HepG2 (cell line): ENCODE results near the gene IVL. TPM values are rescaled to one million over a fixed set of nuclear protein-coding genes. Genes with fewer than 3 reads are reported as not detected.

Experiments
- ATAC-seq: fragments of 200-7000 bp; cut with Tn5 transposase; 3 replicates; pipeline ENCODE4 v1.9.1; 2020; ENCODE audit warnings: mild to moderate bottlenecking, moderate library complexity
- BruUV-seq: library from RNA; stranded (reverse); fragments of 400-500 nt; replicated peaks from 2 replicates; lab custom pipeline; 2021; lab: Mats Ljungman, UMichigan
- CTCF ChIA-PET: fragments of 300-600 bp; formaldehyde crosslinking; extraction: SDS; loops from one replicate; lab custom pipeline; 2021; ENCODE audit warnings: low total read pairs, inconsistent platforms, low intra/inter-chr PET ratio; lab: Yijun Ruan, JAX
- POLR2A ChIA-PET: fragments of 350-600 bp; sonication (Branson Sonifier 250); formaldehyde crosslinking; loops from one replicate; lab custom pipeline; 2020; ENCODE audit warnings: antibody characterized with exemption, inconsistent platforms; lab: Yijun Ruan, JAX
- DNase-seq: peaks from one replicate; pipeline ENCODE4 v3.0.0-alpha.2; 2015; ENCODE audit warnings: low spot score
- FAIRE-seq: peaks from 3 replicates; lab custom pipeline; 2011; peaks lifted over from hg19 to GRCh38; lab: Jason Lieb, UNC
- H2AFZ ChIP-seq: one replicate; pipeline ENCODE4 v1.6.1; 2011; ENCODE audit warnings: low read length, inconsistent platforms
- H3K27ac ChIP-seq: fragments of 300-600 bp; 3 replicates; pipeline ENCODE4 v1.8.0; 2011; ENCODE audit warnings: mixed run types, mild to moderate bottlenecking, mixed read lengths, low read length, inconsistent platforms; ENCODE audit not compliant: insufficient read depth; ENCODE audit errors: extremely low read length
- H3K27me3 ChIP-seq, 2 experiments: fragments of 200-600 bp in 1 of 2; 2 replicates in 1 of 2; 3 replicates in 1 of 2; pipeline versions ENCODE4 v1.6.0 to v1.8.0; 2011; ENCODE audit warnings: low read length in 2 of 2, mild to moderate bottlenecking in 2 of 2, moderate library complexity in 2 of 2, inconsistent platforms in 1 of 2; ENCODE audit not compliant: insufficient read depth in 2 of 2, control insufficient read depth in 1 of 2
- H3K36me3 ChIP-seq, 2 experiments: fragments of 200-600 bp in 1 of 2; replicated peaks in 1 of 2; 2 replicates in 1 of 2; 3 replicates in 1 of 2; pipeline versions ENCODE4 v1.5.1 to v1.8.0; 2011; ENCODE audit warnings: low read length in 2 of 2, inconsistent platforms in 1 of 2; ENCODE audit not compliant: insufficient read depth in 2 of 2, control insufficient read depth in 1 of 2
- H3K4me1 ChIP-seq: 2 replicates; pipeline ENCODE4 v1.5.1; 2012; ENCODE audit warnings: low read length, inconsistent platforms; ENCODE audit not compliant: insufficient read depth
- H3K4me2 ChIP-seq: 2 replicates; pipeline ENCODE4 v1.6.0; 2011; ENCODE audit warnings: low read depth, low read length, inconsistent platforms
- H3K4me3 ChIP-seq, 3 experiments: fragments of 200-600 bp in 1 of 3; sonication (generic), shearing (Covaris generic) in 1 of 3; replicated peaks in 1 of 3; 2 replicates each; pipeline ENCODE4 v1.5.1; 2011 to 2016; ENCODE audit warnings: low read length in 3 of 3, inconsistent platforms in 2 of 3, low read depth in 2 of 3, mild to moderate bottlenecking in 2 of 3, control low read depth in 1 of 3, mixed read lengths in 1 of 3; ENCODE audit not compliant: insufficient read depth in 1 of 3
- H3K79me2 ChIP-seq: one replicate; pipeline ENCODE4 v1.6.1; 2011; ENCODE audit warnings: low read length, inconsistent platforms; ENCODE audit not compliant: insufficient read depth
- H3K9ac ChIP-seq: 2 replicates; pipeline ENCODE4 v1.6.0; 2011; ENCODE audit warnings: mild to moderate bottlenecking, low read depth, low read length, inconsistent platforms; ENCODE audit not compliant: insufficient read depth
- H3K9me3 ChIP-seq: 2 replicates; pipeline ENCODE4 v1.5.1; 2012; ENCODE audit warnings: mild to moderate bottlenecking, low read length
- H4K20me1 ChIP-seq: 2 replicates; pipeline ENCODE4 v1.6.0; 2011; ENCODE audit warnings: inconsistent platforms, mild to moderate bottlenecking, low read length, moderate library complexity; ENCODE audit not compliant: insufficient read depth
- ATRX ChIP-seq: sonication (generic); formaldehyde crosslinking; IDR thresholded peaks from 2 replicates; pipeline ENCODE4 v1.4.0; 2020; ENCODE audit warnings: missing genetic modification reagents, borderline replicate concordance
- KLF16 ChIP-seq, 2 experiments: sonication (generic) in 1 of 2; formaldehyde crosslinking in 1 of 2; IDR thresholded peaks; 2 replicates each; pipeline versions ENCODE4 v1.6.1 to v1.8.0; 2016 to 2023; ENCODE audit warnings: missing genetic modification reagents in 2 of 2, missing compliant biosample characterization in 1 of 2
- LRRFIP1 ChIP-seq: sonication (generic); formaldehyde crosslinking; conservative IDR thresholded peaks from 2 replicates; pipeline ENCODE4 v1.4.0; 2020; ENCODE audit warnings: missing genetic modification reagents
- MED1 ChIP-seq: sonication (generic); formaldehyde crosslinking; IDR thresholded peaks from 2 replicates; pipeline ENCODE4 v1.4.0; 2020; ENCODE audit warnings: missing genetic modification reagents
- ONECUT2 ChIP-seq: sonication (generic); formaldehyde crosslinking; IDR thresholded peaks from 2 replicates; pipeline ENCODE4 v1.4.0; 2020; ENCODE audit warnings: missing genetic modification reagents
- PBX2 ChIP-seq: IDR thresholded peaks from 2 replicates; pipeline ENCODE4 v1.6.1; 2016; ENCODE audit warnings: control low read depth
- RBAK ChIP-seq: sonication (generic); formaldehyde crosslinking; IDR thresholded peaks from 2 replicates; pipeline ENCODE4 v1.5.1; 2020; ENCODE audit warnings: mild to moderate bottlenecking, missing genetic modification reagents
- SOX13 ChIP-seq, 3 experiments: fragments of 450-650 bp in 1 of 3; sonication (generic) in 1 of 3; formaldehyde crosslinking in 1 of 3; IDR thresholded peaks in 2 of 3; conservative IDR thresholded peaks in 1 of 3; 2 replicates each; pipeline versions ENCODE4 v1.5.0 to v1.6.1; 2016 to 2020; ENCODE audit warnings: antibody characterized with exemption in 1 of 3, mild to moderate bottlenecking in 1 of 3, missing compliant biosample characterization in 1 of 3, missing genetic modification reagents in 1 of 3, moderate library complexity in 1 of 3
- ZNF543 ChIP-seq: sonication (generic); formaldehyde crosslinking; IDR thresholded peaks from 2 replicates; pipeline ENCODE4 v1.4.0; 2020; ENCODE audit warnings: mild to moderate bottlenecking, missing genetic modification reagents
- ZNF546 ChIP-seq: sonication (generic); formaldehyde crosslinking; conservative IDR thresholded peaks from 2 replicates; pipeline ENCODE4 v1.8.1; 2023; ENCODE audit warnings: mild to moderate bottlenecking, missing genetic modification reagents
- ZNF816 ChIP-seq: sonication (generic); formaldehyde crosslinking; IDR thresholded peaks from 2 replicates; pipeline ENCODE4 v1.8.0; 2022; ENCODE audit warnings: missing genetic modification reagents, mild to moderate bottlenecking, borderline replicate concordance
- WGBS: methylation state at CpG from one replicate; pipeline ENCODE4 v1.1.6; 2017; ENCODE audit warnings: low lambda C conversion rate; 5-methylcytosine and 5-hydroxymethylcytosine counted together
- in situ Hi-C: cut with HindIII; loops from 2 replicates; pipeline ENCODE4 v1.10.0; 2017; ENCODE audit warnings: low pct_unique_long_range_greater_than_20kb; ENCODE audit not compliant: extremely low pct_ligation_motif_present
- intact Hi-C: fragments of 100-400 bp; cut with micrococcal nuclease; formaldehyde crosslinking; loops from one replicate; pipeline ENCODE4 v1.10.0; 2022; ENCODE audit not compliant: unreplicated experiment
- polyA plus RNA-seq, 8 experiments: library from polyadenylated mRNA; depleted of rRNA in 3 of 8; stranded (reverse) in 7 of 8; unstranded in 1 of 8; fragments of >200 nt; fragmentation: Illumina TruSeq in 4 of 8; extraction: Trizol in 4 of 8; gene quantifications; 2 replicates each; pipeline versions ENCODE4 v1.2.1 to v1.2.3, GENCODE V29; 2011 to 2016; ENCODE audit warnings: low read depth in 4 of 8, missing spikeins in 1 of 8, mixed read lengths in 1 of 8; ENCODE audit not compliant: insufficient read depth in 1 of 8
- total RNA-seq, 5 experiments: library from RNA; depleted of rRNA; stranded (reverse); fragments of >200 nt; fragmentation: Illumina TruSeq; extraction: Trizol; gene quantifications; 2 replicates each; pipeline ENCODE4 v1.2.3, GENCODE V29; 2016; ENCODE audit warnings: low read depth in 1 of 5

IVL gene
- total and polyA plus RNA-seq, 2 of the 13 experiments (the other 11 are each of a cell fraction or from before 2014, with no cell fraction given), result not detected

GRCh38 chr1:152942161-152942560, 33.8 kb downstream of the IVL start:
- Histone ChIP-seq H3K9ac (no peak overlapping the region), H3K9me3 (no peaks in the 10 kb centered on the region), H3K79me2 (no peaks in the 10 kb centered on the region), H3K4me2 (no peak overlapping the region), H3K27ac (no peak overlapping the region), H4K20me1 (no peaks in the 10 kb centered on the region), H3K4me3 (no peak overlapping the region), H2AFZ (no peak overlapping the region), H3K27me3 (0 out of 5 replicates have a peak, but pooled peaks cover 0 to 4% of the 10 kb centered on the region in 2 experiments), H3K4me1 (no peaks in the 10 kb centered on the region), H3K36me3 (no peaks in the 10 kb centered on the region)
- FAIRE-seq (no peak), DNase-seq (no peak), ATAC-seq (no peak)
- no TSS peak for BruUV-seq
- intact Hi-C loops (no loop called here), in situ Hi-C loops (no loop called here)
- POLR2A ChIA-PET, result no interaction called here
- TF ChIP-seq MED1 (CRISPR knock-in tag) (no peak), RBAK (no peak), ZNF816 (no peak), ZNF543 (CRISPR knock-in tag) (no peak), ZNF546 (CRISPR knock-in tag) (no peak), LRRFIP1 (no peak), SOX13 (IDR thresholded peaks at IDR 0.05) (no peak), SOX13 (CRISPR knock-in tag; conservative IDR thresholded peaks at IDR 0.05 in 1 of 2, IDR thresholded peaks at IDR 0.05 in 1 of 2) (no peak), PBX2 (CRISPR knock-in tag) (no peak), ATRX (CRISPR knock-in tag) (no peak), ONECUT2 (no peak), KLF16 (CRISPR knock-in tag; IDR thresholded peaks at IDR 0.05) (no peak)
- 0% methylated on average over 2 of the region's 2 CpGs for WGBS
- CTCF ChIA-PET, result no interaction called here
